HepG2 (cell line): ENCODE data around the gene TRPV2. TPM values are rescaled to one million over a fixed set of nuclear protein-coding genes. Genes with fewer than 3 reads are reported as not detected.

Experiments
- E2F2 ChIP-seq: sonication (generic); formaldehyde crosslinking; IDR thresholded peaks from 2 replicates; pipeline ENCODE4 v1.4.0; 2020; ENCODE audit warnings: missing genetic modification reagents, borderline replicate concordance
- HIC2 ChIP-seq: sonication (generic); formaldehyde crosslinking; IDR thresholded peaks from 2 replicates; pipeline ENCODE4 v1.9.0; 2022; ENCODE audit warnings: low read depth, missing genetic modification reagents
- KLF12 ChIP-seq: sonication (generic); formaldehyde crosslinking; IDR thresholded peaks from 2 replicates; pipeline ENCODE4 v1.4.0; 2020; ENCODE audit warnings: missing genetic modification reagents, borderline replicate concordance
- MED8 ChIP-seq: sonication (generic); formaldehyde crosslinking; IDR thresholded peaks from 2 replicates; pipeline ENCODE4 v1.8.1; 2023; ENCODE audit warnings: mild to moderate bottlenecking, missing genetic modification reagents; ENCODE audit not compliant: insufficient replicate concordance
- PRDM4 ChIP-seq: sonication (generic); formaldehyde crosslinking; IDR thresholded peaks from 2 replicates; pipeline ENCODE4 v1.9.0; 2021; ENCODE audit warnings: missing genetic modification reagents, borderline replicate concordance
- ZBTB40 ChIP-seq, 2 experiments: fragments of 450-650 bp in 1 of 2; sonication (generic) in 1 of 2; formaldehyde crosslinking in 1 of 2; IDR thresholded peaks; 2 replicates each; pipeline versions ENCODE4 v1.6.1 to v1.8.0; 2016 to 2022; ENCODE audit warnings: antibody characterized with exemption in 1 of 2, mild to moderate bottlenecking in 1 of 2, missing genetic modification reagents in 1 of 2
- ZNF512 ChIP-seq: sonication (generic); formaldehyde crosslinking; IDR thresholded peaks from 2 replicates; pipeline ENCODE4 v1.4.0; 2020; ENCODE audit warnings: mild to moderate bottlenecking, missing genetic modification reagents
- polyA plus RNA-seq, 8 experiments: library from polyadenylated mRNA; depleted of rRNA in 3 of 8; stranded (reverse) in 7 of 8; unstranded in 1 of 8; fragments of >200 nt; fragmentation: Illumina TruSeq in 4 of 8; extraction: Trizol in 4 of 8; gene quantifications; 2 replicates each; pipeline versions ENCODE4 v1.2.1 to v1.2.3, GENCODE V29; 2011 to 2016; ENCODE audit warnings: low read depth in 4 of 8, missing spikeins in 1 of 8, mixed read lengths in 1 of 8; ENCODE audit not compliant: insufficient read depth in 1 of 8
- total RNA-seq, 5 experiments: library from RNA; depleted of rRNA; stranded (reverse); fragments of >200 nt; fragmentation: Illumina TruSeq; extraction: Trizol; gene quantifications; 2 replicates each; pipeline ENCODE4 v1.2.3, GENCODE V29; 2016; ENCODE audit warnings: low read depth in 1 of 5

Gene TRPV2
- total and polyA plus RNA-seq, 2 of the 13 experiments (the other 11 are each of a cell fraction or from before 2014, with no cell fraction given): 13.6 to 21.3 TPM

GRCh38 chr17:16380640-16381495 lies 34.5 kb upstream of the TRPV2 start, which contains the start of gene UBB (continued):
- TF ChIP-seq ZBTB40 (IDR thresholded peaks at IDR 0.05): no peak
- TF ChIP-seq ZBTB40 (CRISPR knock-in tag; IDR thresholded peaks at IDR 0.05): peak; percentile 69; the same call in 1 of the 2 replicates
- no peak; the same call in 1 of the 2 replicates for TF ChIP-seq E2F2 (CRISPR knock-in tag)
- TF ChIP-seq ZNF512: no peak
- TF ChIP-seq PRDM4: no peak
- no peak for TF ChIP-seq MED8 (CRISPR knock-in tag)
- no peak for TF ChIP-seq HIC2 (CRISPR knock-in tag)
- TF ChIP-seq KLF12: no peak; the same call in 1 of the 2 replicates
